ENCODE results near the gene STAM2. TPM values are rescaled to one million over a fixed set of nuclear protein-coding genes. Genes with fewer than 3 reads are reported as not detected.
A peak's percentile ranks its signal among the peaks of the same experiment; 100 is the strongest.
"Not testable (repeated sequence)": the region's sequence is repeated elsewhere in the genome, so short reads cannot be mapped to it uniquely, and the experiment has no call there.

The STAM2 gene
- total RNA-seq, 2 experiments from 2014 or later: 15.5 to 17.5 TPM

GRCh38 chr2:152189622-152190495 is 14.3 kb upstream of the STAM2 start:
- ATAC-seq (no peak), DNase-seq (peak; percentile 23)
- peaks cover 10% of the 10 kb centered on the region for H3K27me3 Mint-ChIP-seq (ENCODE audit: low read depth)
- H3K27ac Mint-ChIP-seq: no peak overlapping the region
- H3K4me1 Mint-ChIP-seq (ENCODE audit: low read depth): no peaks in the 10 kb centered on the region
- ChIA-PET POLR2A (no interaction called here), CTCF (interaction anchor here (0.8 to 1.6 kb wide), 3 partner anchors 14 to 446 kb away, joined by 3 to 7 read pairs (median 4); partner anchors contain the start of gene STAM2)
- H3K4me3 Mint-ChIP-seq: no peak overlapping the region
- no peaks in the 10 kb centered on the region for H3K9me3 Mint-ChIP-seq (ENCODE audit: insufficient read depth)
- no peaks in the 10 kb centered on the region for H3K36me3 Mint-ChIP-seq (ENCODE audit: low read depth)

- H3K4me3 Mint-ChIP-seq; H3K9me3 Mint-ChIP-seq (ENCODE audit: insufficient read depth); H3K36me3 Mint-ChIP-seq (ENCODE audit: low read depth); H3K4me1 Mint-ChIP-seq (ENCODE audit: low read depth); CTCF ChIA-PET; DNase-seq; H3K27ac Mint-ChIP-seq; POLR2A ChIA-PET; ATAC-seq: not testable (repeated sequence)
- H3K27me3 Mint-ChIP-seq (ENCODE audit: low read depth): peaks cover 17% of the 10 kb centered on the region
These were observed 11.2 kb upstream of the STAM2 start for GRCh38 chr2:152186808-152187207.

- DNase-seq (no peak), ATAC-seq (no peak)
- no peak overlapping the region for H3K27ac Mint-ChIP-seq
- H3K9me3 Mint-ChIP-seq (ENCODE audit: insufficient read depth): no peaks in the 10 kb centered on the region
- no peaks in the 10 kb centered on the region for H3K36me3 Mint-ChIP-seq (ENCODE audit: low read depth)
- POLR2A ChIA-PET: no interaction called here
- no peaks in the 10 kb centered on the region for H3K4me1 Mint-ChIP-seq (ENCODE audit: low read depth)
- CTCF ChIA-PET: no interaction called here
- peaks cover 17% of the 10 kb centered on the region for H3K27me3 Mint-ChIP-seq (ENCODE audit: low read depth)
- H3K4me3 Mint-ChIP-seq: no peak overlapping the region
These were observed 10.7 kb upstream of the STAM2 start for GRCh38 chr2:152186262-152186661.

- Mint-ChIP-seq H3K4me3 (no peak overlapping the region), H3K36me3 (ENCODE audit: low read depth) (no peaks in the 10 kb centered on the region), H3K4me1 (ENCODE audit: low read depth) (no peaks in the 10 kb centered on the region), H3K9me3 (ENCODE audit: insufficient read depth) (no peaks in the 10 kb centered on the region), H3K27ac (no peak overlapping the region), H3K27me3 (ENCODE audit: low read depth) (peaks cover 20% of the 10 kb centered on the region)
- no peak for DNase-seq
- ChIA-PET POLR2A (no interaction called here), CTCF (no interaction called here)
- ATAC-seq: no peak
These were observed 8.0 kb upstream of the STAM2 start for GRCh38 chr2:152183401-152184073.

GRCh38 chr2:152177667-152178066 is 2.1 kb upstream of the STAM2 start:
- not testable (repeated sequence) for H3K4me3 Mint-ChIP-seq; H3K36me3 Mint-ChIP-seq (ENCODE audit: low read depth)
- CTCF ChIA-PET: interaction anchor here (0.8 to 4.8 kb wide), 2 partner anchors 11 to 456 kb away, joined by 4 to 64 read pairs; no protein-coding TSS in a partner anchor

GRCh38 chr2:152176113-152176714 is 651 bp upstream of the STAM2 start:
- Mint-ChIP-seq H3K36me3 (ENCODE audit: low read depth) (peaks cover 6% of the 10 kb centered on the region), H3K27me3 (ENCODE audit: low read depth) (peaks cover 3% of the 10 kb centered on the region), H3K27ac (peak overlapping the region; percentile 100), H3K9me3 (ENCODE audit: insufficient read depth) (no peaks in the 10 kb centered on the region), H3K4me1 (ENCODE audit: low read depth) (peaks cover 29% of the 10 kb centered on the region), H3K4me3 (peak overlapping the region; percentile 97)
- no peak for DNase-seq
- ChIA-PET POLR2A (interaction anchor here (0.6 to 0.9 kb wide), 3 partner anchors 448 to 488 kb away, joined by 3 to 4 read pairs (median 4); no protein-coding TSS in a partner anchor), CTCF (interaction anchor here (0.6 to 4.8 kb wide), 21 partner anchors 9 to 567 kb away, joined by 3 to 64 read pairs (median 4); partner anchors contain the start of gene ARL6IP6)
- no peak for ATAC-seq

More at GRCh38 chr2:152177667-152178066, 2.1 kb upstream of the STAM2 start:
- POLR2A ChIA-PET; DNase-seq; H3K9me3 Mint-ChIP-seq (ENCODE audit: insufficient read depth); H3K27me3 Mint-ChIP-seq (ENCODE audit: low read depth); H3K27ac Mint-ChIP-seq; ATAC-seq: not testable (repeated sequence)
- H3K4me1 Mint-ChIP-seq (ENCODE audit: low read depth): peaks cover 19% of the 10 kb centered on the region

GRCh38 chr2:152175012-152175367 is 573 bp downstream of the STAM2 start:
- H3K36me3 Mint-ChIP-seq (ENCODE audit: low read depth): peaks cover 6% of the 10 kb centered on the region
- peak; percentile 27 for ATAC-seq
- peaks cover 29% of the 10 kb centered on the region for H3K4me1 Mint-ChIP-seq (ENCODE audit: low read depth)
- DNase-seq: no peak
- ChIA-PET CTCF (interaction anchor here (0.6 to 4.8 kb wide), 6 partner anchors 10 to 568 kb away, joined by 3 to 64 read pairs (median 4); no protein-coding TSS in a partner anchor), POLR2A (no interaction called here)
- peak overlapping the region; percentile 97 for H3K4me3 Mint-ChIP-seq
- peak overlapping the region; percentile 100 for H3K27ac Mint-ChIP-seq
- H3K27me3 Mint-ChIP-seq (ENCODE audit: low read depth): no peaks in the 10 kb centered on the region
- no peaks in the 10 kb centered on the region for H3K9me3 Mint-ChIP-seq (ENCODE audit: insufficient read depth)

- Mint-ChIP-seq H3K27me3 (ENCODE audit: low read depth) (no peaks in the 10 kb centered on the region), H3K9me3 (ENCODE audit: insufficient read depth) (no peaks in the 10 kb centered on the region), H3K27ac (peak overlapping the region; percentile 100), H3K4me1 (ENCODE audit: low read depth) (peaks cover 29% of the 10 kb centered on the region), H3K4me3 (peak overlapping the region; percentile 97), H3K36me3 (ENCODE audit: low read depth) (peaks cover 6% of the 10 kb centered on the region)
- DNase-seq: no peak
- POLR2A ChIA-PET: no interaction called here
- CTCF ChIA-PET: interaction anchor here (1.3 to 4.8 kb wide), 2 partner anchors 460 to 485 kb away, joined by 3 to 64 read pairs; no protein-coding TSS in a partner anchor
- no peak for ATAC-seq
These were observed 989 bp downstream of the STAM2 start for GRCh38 chr2:152174574-152174973.

- ChIA-PET CTCF (no interaction called here), POLR2A (interaction anchor here (0.6 kb wide), 1 partner anchor 74 kb away, joined by 3 read pairs; no protein-coding TSS in a partner anchor)
- H3K36me3 Mint-ChIP-seq (ENCODE audit: low read depth): peaks cover 6% of the 10 kb centered on the region
- no peak for ATAC-seq
- no peaks in the 10 kb centered on the region for H3K9me3 Mint-ChIP-seq (ENCODE audit: insufficient read depth)
- peaks cover 33% of the 10 kb centered on the region for H3K4me1 Mint-ChIP-seq (ENCODE audit: low read depth)
- H3K4me3 Mint-ChIP-seq: no peak overlapping the region
- no peaks in the 10 kb centered on the region for H3K27me3 Mint-ChIP-seq (ENCODE audit: low read depth)
- no peak overlapping the region for H3K27ac Mint-ChIP-seq
- no peak for DNase-seq
These were observed 1.7 kb downstream of the STAM2 start for GRCh38 chr2:152173831-152174230.

- CTCF ChIA-PET: not testable (repeated sequence)
These were observed 3.3 kb downstream of the STAM2 start for GRCh38 chr2:152172201-152172785.

GRCh38 chr2:152171718-152172117 is 3.8 kb downstream of the STAM2 start:
- CTCF ChIA-PET: no interaction called here
- Mint-ChIP-seq H3K27me3 (ENCODE audit: low read depth) (no peaks in the 10 kb centered on the region), H3K4me3 (no peak overlapping the region), H3K4me1 (ENCODE audit: low read depth) (peaks cover 41% of the 10 kb centered on the region), H3K36me3 (ENCODE audit: low read depth) (peaks cover 6% of the 10 kb centered on the region), H3K27ac (no peak overlapping the region), H3K9me3 (ENCODE audit: insufficient read depth) (no peaks in the 10 kb centered on the region)
- POLR2A ChIA-PET: no interaction called here
- no peak for DNase-seq
- no peak for ATAC-seq

More at GRCh38 chr2:152172201-152172785, 3.3 kb downstream of the STAM2 start:
- DNase-seq; H3K27ac Mint-ChIP-seq; H3K9me3 Mint-ChIP-seq (ENCODE audit: insufficient read depth); H3K4me3 Mint-ChIP-seq; POLR2A ChIA-PET; H3K27me3 Mint-ChIP-seq (ENCODE audit: low read depth); H3K36me3 Mint-ChIP-seq (ENCODE audit: low read depth); ATAC-seq: not testable (repeated sequence)
- H3K4me1 Mint-ChIP-seq (ENCODE audit: low read depth): peaks cover 37% of the 10 kb centered on the region
